Mammary microvascular endothelial cell (primary cell): ENCODE measurements around the gene CD248. TPM values are rescaled to one million over a fixed set of nuclear protein-coding genes. Genes with fewer than 3 reads are reported as not detected.

Experiments used
- total RNA-seq: library from RNA; depleted of rRNA; stranded (reverse); fragments of >200 nt; gene quantifications from 2 replicates; pipeline ENCODE4 v1.2.3, GENCODE V29; 2015

CD248 gene, protein sequence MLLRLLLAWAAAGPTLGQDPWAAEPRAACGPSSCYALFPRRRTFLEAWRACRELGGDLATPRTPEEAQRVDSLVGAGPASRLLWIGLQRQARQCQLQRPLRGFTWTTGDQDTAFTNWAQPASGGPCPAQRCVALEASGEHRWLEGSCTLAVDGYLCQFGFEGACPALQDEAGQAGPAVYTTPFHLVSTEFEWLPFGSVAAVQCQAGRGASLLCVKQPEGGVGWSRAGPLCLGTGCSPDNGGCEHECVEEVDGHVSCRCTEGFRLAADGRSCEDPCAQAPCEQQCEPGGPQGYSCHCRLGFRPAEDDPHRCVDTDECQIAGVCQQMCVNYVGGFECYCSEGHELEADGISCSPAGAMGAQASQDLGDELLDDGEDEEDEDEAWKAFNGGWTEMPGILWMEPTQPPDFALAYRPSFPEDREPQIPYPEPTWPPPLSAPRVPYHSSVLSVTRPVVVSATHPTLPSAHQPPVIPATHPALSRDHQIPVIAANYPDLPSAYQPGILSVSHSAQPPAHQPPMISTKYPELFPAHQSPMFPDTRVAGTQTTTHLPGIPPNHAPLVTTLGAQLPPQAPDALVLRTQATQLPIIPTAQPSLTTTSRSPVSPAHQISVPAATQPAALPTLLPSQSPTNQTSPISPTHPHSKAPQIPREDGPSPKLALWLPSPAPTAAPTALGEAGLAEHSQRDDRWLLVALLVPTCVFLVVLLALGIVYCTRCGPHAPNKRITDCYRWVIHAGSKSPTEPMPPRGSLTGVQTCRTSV
- 0.07 and 0.25 TPM in 2 replicates for total RNA-seq

GRCh38 chr11:66316849-66317251, at the start of gene CD248:
Gene CD248 (minus strand): TSS chr11:66317044. CDS start chr11:66317027, 17 bp downstream.

GRCh38 chr11:66347425-66348276, 30.8 kb upstream of the CD248 start, which contains the start of gene B4GAT1:
Gene B4GAT1 (minus strand): TSS chr11:66347629. CDS start chr11:66347545, 84 bp downstream.

GRCh38 chr11:66344550-66345315, 27.9 kb upstream of the CD248 start, which contains the start of gene BRMS1:
Gene BRMS1 (minus strand): TSS chr11:66345104. CDS start chr11:66342234, 2,870 bp downstream.

GRCh38 chr11:66336234-66337102, 19.6 kb upstream of the CD248 start, which contains the start of gene RIN1:
Gene RIN1 (minus strand): TSS chr11:66336434. CDS start chr11:66336402, 32 bp downstream.

DNA sequence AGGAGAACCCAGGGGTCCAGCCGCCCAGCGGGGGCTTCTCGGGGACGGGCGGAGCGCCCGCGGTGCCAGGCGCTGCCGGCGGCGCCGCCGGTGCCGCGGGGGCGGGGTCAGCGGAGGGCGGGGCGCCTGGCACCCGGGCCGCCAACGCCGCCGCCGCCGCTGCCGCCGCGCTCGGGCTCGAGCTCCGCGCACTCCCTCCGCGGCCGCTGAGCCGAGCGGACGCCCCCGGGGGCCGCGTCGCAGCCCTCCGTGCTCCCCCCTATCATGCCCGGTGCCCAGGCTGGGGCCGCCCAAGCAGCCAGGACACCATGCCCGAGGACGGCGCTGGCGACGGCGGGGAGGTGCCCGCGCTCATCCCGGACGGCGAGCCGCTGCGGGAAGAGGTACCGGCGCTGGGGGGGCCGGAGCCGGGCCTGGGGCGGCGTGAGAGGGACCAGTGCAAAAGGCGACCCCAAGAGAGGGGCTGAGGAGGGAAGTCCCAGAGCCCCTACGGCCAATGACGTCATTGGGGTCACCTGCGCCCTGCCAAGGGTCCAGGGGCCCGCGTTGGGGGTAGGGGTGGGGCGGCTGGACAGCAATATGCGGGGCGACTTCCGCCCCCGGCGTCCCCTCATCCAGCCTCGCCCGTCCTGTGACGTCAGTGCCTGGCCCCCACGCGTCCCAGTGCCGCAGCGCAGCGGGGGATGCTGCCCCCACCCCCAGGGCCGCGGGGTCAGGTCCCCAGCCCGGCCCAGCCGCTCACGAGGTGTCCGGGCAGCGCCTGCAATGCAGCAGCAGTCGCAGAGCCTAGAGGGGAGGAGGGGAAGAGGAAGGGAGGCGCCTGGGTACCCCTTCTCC, 24.9 kb downstream of the CD248 start, which contains the start of gene TMEM151A:
TSS of gene TMEM151A (plus strand) at position 189 of the 837 bp plus-strand sequence. CDS start at position 309, 120 bp downstream.

GRCh38 chr11:66288671-66289547, 27.9 kb downstream of the CD248 start, which contains the start of gene YIF1A:
Gene YIF1A (minus strand): TSS chr11:66289143. CDS start chr11:66288985, 158 bp downstream.

GRCh38 chr11:66277471-66278362, 39.1 kb downstream of the CD248 start, which contains the start of gene CNIH2:
Gene CNIH2 (plus strand): TSS chr11:66278175. CDS start chr11:66278457, 282 bp downstream.

GRCh38 chr11:66268244-66268951, 48.4 kb downstream of the CD248 start, which contains the start of gene RAB1B:
Gene RAB1B (plus strand): TSS chr11:66268639. CDS start chr11:66268680, 41 bp downstream.

Other genes with a start within 250 kb of the CD248 start
- 18.0 and 19.3 TPM in 2 replicates for gene PACS1, start 246.8 kb downstream of the CD248 start, total RNA-seq
- gene KLC2, start 59.3 kb downstream of the CD248 start, total RNA-seq = 15.7 and 17.4 TPM in 2 replicates
- gene RAB1B, start 48.4 kb downstream of the CD248 start, total RNA-seq = 170 and 183 TPM in 2 replicates
- gene CNIH2, start 38.9 kb downstream of the CD248 start, total RNA-seq = not detected in 2 replicates
- gene YIF1A, start 27.9 kb downstream of the CD248 start, total RNA-seq = 108 and 132 TPM in 2 replicates
- under 0.01 TPM in 1 of 2 replicates, not detected in the other for gene TMEM151A, start 25.1 kb downstream of the CD248 start, total RNA-seq
- gene RIN1, start 19.4 kb upstream of the CD248 start, total RNA-seq = 11.2 and 17.5 TPM in 2 replicates
- 88.5 and 93.7 TPM in 2 replicates for gene BRMS1, start 28.1 kb upstream of the CD248 start, total RNA-seq
- gene B4GAT1, start 30.6 kb upstream of the CD248 start, total RNA-seq = 23.2 and 23.9 TPM in 2 replicates
- gene SLC29A2, start 54.7 kb upstream of the CD248 start, total RNA-seq = 0.13 and 0.30 TPM in 2 replicates
- not detected in 2 replicates for gene NPAS4, start 104.0 kb upstream of the CD248 start, total RNA-seq
- gene MRPL11, start 121.8 kb upstream of the CD248 start, total RNA-seq = 88.5 and 94.8 TPM in 2 replicates
- 3.9 and 6.1 TPM in 2 replicates for gene PELI3, start 149.9 kb upstream of the CD248 start, total RNA-seq
- gene DPP3, start 163.4 kb upstream of the CD248 start, total RNA-seq = 78.1 and 88.9 TPM in 2 replicates
- 15.7 and 17.3 TPM in 2 replicates for gene BBS1, start 193.6 kb upstream of the CD248 start, total RNA-seq
- gene ZDHHC24, start 229.0 kb upstream of the CD248 start, total RNA-seq = 21.1 and 25.0 TPM in 2 replicates
- gene ACTN3, start 229.9 kb upstream of the CD248 start, total RNA-seq = not detected in 2 replicates